22Rv1 (cell line): Measurements from ENCODE around the gene CHD8.

ENCODE experiments used
- H3K27ac ChIP-seq: fragments of 450-650 bp; 2 replicates; pipeline ENCODE4 v1.5.1; 2017
- ZFX ChIP-seq: fragments of 450-650 bp; IDR thresholded peaks from 2 replicates; pipeline ENCODE4 v1.6.1; 2017; ENCODE audit warnings: antibody characterized with exemption, borderline replicate concordance
- TF ChIP-seq, protein P1 (sequence below): fragments of 450-650 bp; IDR thresholded peaks from 2 replicates; pipeline ENCODE4 v1.5.1; 2017; ENCODE audit warnings: mild to moderate bottlenecking

The CHD8 gene

DNA sequence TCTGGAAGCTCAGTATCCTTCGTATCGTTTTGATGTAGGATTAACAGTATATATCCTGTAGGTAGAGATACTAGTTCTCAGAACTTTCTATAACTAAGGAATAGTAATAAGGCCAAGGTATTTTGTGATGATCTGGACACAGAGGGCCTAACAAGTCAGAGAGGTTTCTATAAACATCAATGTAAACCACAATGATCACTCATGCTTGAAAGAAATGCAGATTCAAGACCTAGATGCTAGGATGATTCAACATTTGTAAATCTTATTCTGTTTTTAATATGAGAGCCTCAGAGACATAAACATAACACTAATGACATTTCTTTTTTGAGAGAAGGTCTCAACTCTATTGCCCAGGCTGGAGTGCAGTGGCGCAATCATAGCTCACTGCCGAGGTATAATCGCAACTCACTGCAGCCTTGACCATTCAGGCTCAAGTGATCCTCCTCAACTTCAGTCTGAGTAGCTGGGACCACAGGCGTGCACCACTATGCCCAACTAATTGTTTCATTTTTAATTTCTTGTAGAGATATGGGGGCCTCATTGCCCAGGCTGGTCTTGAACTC, 88.3 kb downstream of the CHD8 start:
- no peak overlapping the region for H3K27ac ChIP-seq
- no peak for TF ChIP-seq ZFX
- TF ChIP-seq, protein P1, sequence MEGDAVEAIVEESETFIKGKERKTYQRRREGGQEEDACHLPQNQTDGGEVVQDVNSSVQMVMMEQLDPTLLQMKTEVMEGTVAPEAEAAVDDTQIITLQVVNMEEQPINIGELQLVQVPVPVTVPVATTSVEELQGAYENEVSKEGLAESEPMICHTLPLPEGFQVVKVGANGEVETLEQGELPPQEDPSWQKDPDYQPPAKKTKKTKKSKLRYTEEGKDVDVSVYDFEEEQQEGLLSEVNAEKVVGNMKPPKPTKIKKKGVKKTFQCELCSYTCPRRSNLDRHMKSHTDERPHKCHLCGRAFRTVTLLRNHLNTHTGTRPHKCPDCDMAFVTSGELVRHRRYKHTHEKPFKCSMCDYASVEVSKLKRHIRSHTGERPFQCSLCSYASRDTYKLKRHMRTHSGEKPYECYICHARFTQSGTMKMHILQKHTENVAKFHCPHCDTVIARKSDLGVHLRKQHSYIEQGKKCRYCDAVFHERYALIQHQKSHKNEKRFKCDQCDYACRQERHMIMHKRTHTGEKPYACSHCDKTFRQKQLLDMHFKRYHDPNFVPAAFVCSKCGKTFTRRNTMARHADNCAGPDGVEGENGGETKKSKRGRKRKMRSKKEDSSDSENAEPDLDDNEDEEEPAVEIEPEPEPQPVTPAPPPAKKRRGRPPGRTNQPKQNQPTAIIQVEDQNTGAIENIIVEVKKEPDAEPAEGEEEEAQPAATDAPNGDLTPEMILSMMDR: no peak

DNA sequence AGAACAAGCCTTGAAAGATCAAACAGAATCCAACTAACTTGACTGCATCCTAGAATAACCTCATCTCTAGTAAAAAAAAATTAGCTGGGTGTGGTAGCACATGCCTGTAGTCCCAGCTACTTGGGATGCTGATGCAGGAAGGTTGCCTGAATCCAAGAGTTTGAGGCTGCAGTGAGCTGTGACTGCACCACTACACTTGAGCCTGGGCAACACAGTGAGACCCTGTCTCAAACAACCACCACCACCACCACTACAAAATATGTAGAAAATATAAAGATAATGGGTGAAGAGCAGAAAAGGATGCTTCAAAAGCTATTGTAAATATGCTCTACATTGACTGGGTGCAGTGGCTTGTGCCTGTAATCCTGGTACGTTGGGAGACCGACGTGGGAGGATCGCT, 99.4 kb downstream of the CHD8 start:
- TF ChIP-seq, protein P1: no peak
- H3K27ac ChIP-seq: no peak overlapping the region

DNA sequence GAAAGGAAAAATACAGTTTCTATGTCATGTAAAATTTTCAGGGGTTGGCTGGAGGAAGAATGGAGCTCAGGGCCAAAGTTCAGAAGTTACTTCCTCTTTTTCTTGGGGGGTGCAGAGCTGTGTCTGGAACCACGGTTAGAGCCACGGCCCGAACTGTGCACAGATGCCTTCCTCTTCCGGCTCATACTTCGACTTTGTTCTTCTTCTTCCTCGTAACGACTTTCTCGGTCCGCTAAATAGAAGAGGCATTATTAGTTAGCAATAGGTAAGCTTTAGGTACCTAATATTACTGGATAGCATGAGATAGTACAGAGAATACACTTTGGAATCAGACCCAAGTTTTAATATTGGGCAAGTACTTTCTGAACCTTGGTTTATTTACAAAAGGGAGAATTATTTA, 103.3 kb downstream of the CHD8 start:
- no peak for TF ChIP-seq ZFX
- TF ChIP-seq, protein P1: no peak
- H3K27ac ChIP-seq: no peak overlapping the region

DNA sequence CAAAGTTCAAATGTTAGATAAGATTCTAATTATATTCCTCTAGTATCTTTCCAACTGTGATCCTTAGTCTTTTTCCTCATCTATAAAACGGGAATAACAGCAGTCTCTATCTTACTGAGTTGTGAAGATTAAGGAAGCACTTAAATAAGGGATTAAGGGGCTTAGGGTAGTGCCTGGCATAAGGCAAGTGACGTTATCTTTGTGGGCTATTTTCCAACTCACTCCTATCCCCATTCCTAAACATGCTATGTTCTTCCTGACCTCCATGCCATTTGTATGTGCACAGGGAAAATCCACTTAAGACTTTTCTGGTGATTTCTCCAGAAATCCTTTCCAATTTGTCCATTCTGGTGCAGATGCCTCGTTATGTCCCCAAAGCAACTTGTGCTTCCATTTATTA, 105.4 kb downstream of the CHD8 start:
- no peak for TF ChIP-seq ZFX
- TF ChIP-seq, protein P1: no peak
- no peak overlapping the region for H3K27ac ChIP-seq

DNA sequence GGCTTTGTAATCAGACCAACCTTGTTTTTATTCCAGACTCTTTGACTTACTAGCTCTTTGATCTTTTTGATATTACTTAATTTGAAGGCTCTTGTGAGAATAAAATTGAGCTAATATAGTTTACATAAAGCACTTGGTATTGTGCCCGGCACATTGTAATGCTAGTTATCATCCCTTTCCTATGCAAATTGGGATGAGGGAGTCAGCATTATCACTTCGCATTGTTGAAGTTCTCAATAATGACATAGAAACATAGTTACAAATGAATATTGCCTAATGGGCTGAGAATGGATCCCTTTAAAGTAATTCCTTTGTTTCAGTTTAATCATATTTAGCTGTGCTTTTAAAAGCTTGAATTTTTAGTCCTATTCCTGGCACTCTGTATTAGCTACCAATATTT, 108.7 kb downstream of the CHD8 start:
- H3K27ac ChIP-seq: no peak overlapping the region
- TF ChIP-seq, protein P1: no peak
- TF ChIP-seq ZFX: no peak

DNA sequence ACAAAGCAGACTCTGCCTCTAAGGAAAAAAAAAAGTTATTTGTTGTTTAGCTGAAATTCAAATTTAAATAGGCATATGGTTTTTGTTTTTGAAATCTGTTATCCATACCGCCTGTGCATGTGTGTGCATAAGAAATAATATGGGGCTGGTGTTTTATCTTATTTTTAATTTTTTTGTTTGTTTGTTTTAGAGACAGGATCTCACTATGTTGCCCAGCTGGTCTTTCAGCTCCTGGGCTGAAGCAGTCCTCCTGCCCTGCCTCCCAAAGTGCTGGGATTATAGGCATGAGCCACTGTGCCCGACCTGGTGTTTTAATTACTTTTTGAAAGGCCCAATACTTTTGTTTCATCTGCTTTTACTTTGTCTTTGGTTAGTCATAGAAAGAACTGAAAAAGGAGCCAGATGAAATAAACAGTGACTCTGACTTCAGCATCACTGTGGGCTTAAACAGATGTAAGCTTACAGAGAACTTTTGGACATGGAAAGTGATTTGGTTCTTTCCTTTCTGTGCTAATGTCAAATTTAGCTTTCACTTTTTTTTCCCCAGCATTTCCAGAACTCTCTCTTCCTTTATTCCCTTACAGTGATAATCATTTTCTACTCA, 109.3 kb downstream of the CHD8 start:
- no peak overlapping the region for H3K27ac ChIP-seq
- no peak for TF ChIP-seq ZFX
- TF ChIP-seq, protein P1: no peak

DNA sequence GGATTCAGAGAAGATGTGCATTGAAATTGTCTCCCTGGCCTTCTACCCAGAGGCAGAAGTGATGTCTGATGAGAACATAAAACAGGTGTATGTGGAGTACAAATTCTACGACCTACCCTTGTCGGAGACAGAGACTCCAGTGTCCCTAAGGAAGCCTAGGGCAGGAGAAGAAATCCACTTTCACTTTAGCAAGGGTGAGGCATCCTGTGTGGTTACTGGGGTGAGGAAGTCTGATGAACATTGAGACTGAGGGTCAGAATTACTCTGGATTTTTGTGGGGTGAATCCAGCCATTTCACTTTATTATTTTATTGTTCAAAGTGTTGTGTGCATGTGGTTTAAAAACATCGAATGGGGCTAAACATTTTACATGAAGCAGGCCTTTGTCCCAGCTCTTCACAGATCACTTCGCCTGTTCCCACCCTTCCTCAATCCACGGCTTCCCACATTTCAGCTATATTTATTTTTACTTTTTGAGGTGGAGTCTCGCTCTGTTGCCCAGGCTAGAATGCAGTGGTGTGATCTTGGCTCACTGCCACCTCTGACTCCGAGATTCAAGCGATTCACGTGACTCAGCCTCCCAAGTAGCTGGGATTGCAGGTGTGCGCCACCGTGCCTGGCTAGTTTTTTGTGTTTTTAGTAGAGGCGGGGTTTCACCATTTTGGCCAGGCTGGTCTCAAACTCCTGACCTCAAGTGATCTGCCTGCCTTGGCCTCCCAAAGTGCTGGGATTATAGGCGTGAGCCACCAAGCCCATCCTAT, 112.7 kb downstream of the CHD8 start:
- no peak overlapping the region for H3K27ac ChIP-seq
- TF ChIP-seq, protein P1: no peak
- TF ChIP-seq ZFX: no peak
